ENCODE measurements around the gene C11orf52. TPM values are rescaled to one million over a fixed set of nuclear protein-coding genes. Genes with fewer than 3 reads are reported as not detected.
A peak's percentile ranks its signal among the peaks of the same experiment; 100 is the strongest.

Gene C11orf52
- total RNA-seq (0.31 and 0.99 TPM in 2 replicates), polyA plus RNA-seq (0.76 and 1.2 TPM in 2 replicates), polyA minus RNA-seq (0.34 TPM in 1 of 2 replicates, not detected in the other), Bru-seq, nascent RNA (not detected), BruChase-seq, experiment 1, labeled RNA remaining after a 6-hour chase (percentile 37 among the genes with signal in this experiment), BruChase-seq, experiment 2, labeled RNA remaining after a 2-hour chase (not detected)
- 0.66 and 0.81 TPM in 2 replicates for polyA plus RNA-seq (2011; cell fraction: cytosol; rRNA removed)
- 0.26 and 0.49 TPM in 2 replicates for polyA plus RNA-seq (2011; cell fraction: nucleus; rRNA removed)
- 0.91 and 2.5 TPM in 2 replicates for polyA plus RNA-seq (2012)
- not detected for polyA minus RNA-seq (2011; cell fraction: cytosol; rRNA and poly(A)+ RNA removed)
- polyA minus RNA-seq (2011; cell fraction: nucleus; rRNA and poly(A)+ RNA removed), result not detected in 2 replicates
- long read RNA-seq, partial matches to known transcripts, result 0 of 2 reads
- long read RNA-seq, other reads (novel, unspliced or antisense), result 0 of 2 reads

GRCh38 chr11:111918390-111919256, at the start of gene C11orf52:
TSS of gene C11orf52 (plus strand) at chr11:111918913. CDS start at chr11:111918973, 60 bp downstream.
- intact Hi-C loops (cut with micrococcal nuclease) (no loop called here), dilution Hi-C loops (cut with MboI; ENCODE audit: extremely low pct_ligation_motif_present, low sequenced_read_pairs) (no loop called here)
- BruUV-seq (replicated peaks), result no TSS peak
- DNase-seq (ENCODE audit: low read depth, low spot score), result peak; percentile 61
- Histone ChIP-seq H3K27me3 (ENCODE audit: control insufficient read depth in 2 of 2, insufficient read depth in 2 of 2, low read length in 2 of 2) (no peaks in the 10 kb centered on the region), H3K9me1 (replicated peaks; ENCODE audit: control insufficient read depth, extremely low read depth, insufficient read depth, low read length) (no peaks in the 10 kb centered on the region), H3K4me2 (ENCODE audit: insufficient read depth, low read length) (no peak within 1 kb of the TSS), H3K27ac (ENCODE audit: insufficient read depth, low read depth, low read length) (no peak within 1 kb of the TSS), H4K20me1 (replicated peaks; ENCODE audit: control insufficient read depth, extremely low read depth, insufficient read depth, low read length) (no peaks in the 10 kb centered on the region), H3K79me2 (ENCODE audit: control insufficient read depth, insufficient read depth, low read length) (no peaks in the 10 kb centered on the region), H2AFZ (ENCODE audit: low read depth, low read length) (peak within 1 kb of the TSS; percentile 41), H3K9me3 (replicated peaks; ENCODE audit: control insufficient read depth, insufficient read depth, low read length) (no peaks in the 10 kb centered on the region), H3K4me3 (replicated peaks in 1 of 3; ENCODE audit: insufficient read depth in 1 of 3, low read depth in 1 of 3, low read length in 3 of 3) (no peak within 1 kb of the TSS), H3K9ac (replicated peaks; ENCODE audit: extremely low read depth, insufficient read depth, low read length) (no peak within 1 kb of the TSS), H3K4me1 (ENCODE audit: control insufficient read depth, extremely low read depth, insufficient read depth, low read length) (peaks cover 17% of the 10 kb centered on the region), H3K36me3 (ENCODE audit: control insufficient read depth in 2 of 2, extremely low read depth in 1 of 2, insufficient read depth in 2 of 2, low read length in 2 of 2) (no peaks in the 10 kb centered on the region)
- peak; percentile 8 for FAIRE-seq
- ChIA-PET CTCF (interaction anchor here (0.9 to 1.4 kb wide), 5 partner anchors 8 to 48 kb away, joined by 3 to 5 read pairs (median 4); partner anchors contain the start of gene ALG9), POLR2A (interaction anchor here (0.9 kb wide), 1 partner anchor 8 kb away, joined by 3 read pairs; no protein-coding TSS in a partner anchor)
- TF ChIP-seq POLR2AphosphoS5 (IDR thresholded peaks at IDR 0.05; ENCODE audit: insufficient read depth, low read depth, low read length) (no peak), EZH2 (IDR thresholded peaks at IDR 0.05; ENCODE audit: borderline replicate concordance, low read depth, low read length, severe bottlenecking) (no peak), POLR2A (IDR thresholded peaks at IDR 0.05; ENCODE audit: low read depth, low read length) (no peak), GATA2 (IDR thresholded peaks at IDR 0.05; ENCODE audit: insufficient read depth, insufficient read length, low read depth, low read length) (no peak), MYC (IDR thresholded peaks at IDR 0.05; ENCODE audit: low read depth, low read length) (no peak), FOS (IDR thresholded peaks at IDR 0.05; ENCODE audit: borderline replicate concordance, insufficient read depth, low read length) (no peak), JUN (IDR thresholded peaks at IDR 0.05; ENCODE audit: borderline replicate concordance, insufficient read depth, insufficient read length, low read depth) (no peak), MAX (IDR thresholded peaks at IDR 0.05; ENCODE audit: insufficient read depth, insufficient read length) (no peak), CTCF (IDR thresholded peaks at IDR 0.05; ENCODE audit: extremely low read depth in 1 of 2, insufficient read depth in 1 of 2, low read depth in 1 of 2, low read length in 2 of 2) (no peak)
